Liver (tissue), 3 donors: Measurements from ENCODE around the gene MVB12B.

Source experiments
- ATF3 ChIP-seq: IDR thresholded peaks from 2 replicates; pipeline ENCODE4 v1.6.1; 2016; ENCODE audit warnings: antibody characterized with exemption
- CTCF ChIP-seq: fragments of 150-350 bp; IDR thresholded peaks from 2 replicates; pipeline ENCODE4 v1.5.1; 2017; ENCODE audit warnings: improper control_type of control experiment, low read depth, low read length; ENCODE audit not compliant: missing input control
- FOXA1 ChIP-seq: IDR thresholded peaks from 2 replicates; pipeline ENCODE4 v1.6.1; 2016; ENCODE audit warnings: antibody characterized with exemption
- GABPA ChIP-seq, 2 donors: IDR thresholded peaks in 1 of 2; conservative IDR thresholded peaks in 1 of 2; 2 replicates each; pipeline ENCODE4 v1.6.1; 2016; ENCODE audit warnings: antibody characterized with exemption in 2 of 2, mild to moderate bottlenecking in 1 of 2, moderate library complexity in 1 of 2
- JUND ChIP-seq, 2 donors: IDR thresholded peaks; 2 replicates each; pipeline ENCODE4 v1.6.1; 2016; ENCODE audit warnings: antibody characterized with exemption in 2 of 2
- MAX ChIP-seq: IDR thresholded peaks from 2 replicates; pipeline ENCODE4 v1.6.1; 2016; ENCODE audit warnings: antibody characterized with exemption
- RAD21 ChIP-seq, 2 donors: IDR thresholded peaks; 2 replicates each; pipeline ENCODE4 v1.6.1; 2016; ENCODE audit warnings: antibody characterized with exemption in 2 of 2, mild to moderate bottlenecking in 2 of 2
- REST ChIP-seq: IDR thresholded peaks from 2 replicates; pipeline ENCODE4 v1.6.1; 2016; ENCODE audit warnings: antibody characterized with exemption, mild to moderate bottlenecking
- RXRA ChIP-seq, 2 donors: IDR thresholded peaks; 2 replicates each; pipeline ENCODE4 v1.6.1; 2017 to 2018; ENCODE audit warnings: antibody characterized with exemption in 2 of 2, mild to moderate bottlenecking in 1 of 2
- SP1 ChIP-seq: IDR thresholded peaks from 2 replicates; pipeline ENCODE4 v1.6.1; 2018; ENCODE audit warnings: antibody characterized with exemption, mild to moderate bottlenecking
- YY1 ChIP-seq: IDR thresholded peaks from 2 replicates; pipeline ENCODE4 v1.6.1; 2016; ENCODE audit warnings: antibody characterized with exemption, mild to moderate bottlenecking
- donor health status: healthy.
- donor health status: healthy.

- TF ChIP-seq CTCF (no peak), YY1 (no peak), REST (no peak), GABPA (IDR thresholded peaks at IDR 0.05 in 1 of 2, conservative IDR thresholded peaks at IDR 0.05 in 1 of 2) (no peak), SP1 (no peak), RAD21 (IDR thresholded peaks at IDR 0.05) (no peak), MAX (no peak), ATF3 (no peak), JUND (IDR thresholded peaks at IDR 0.05) (no peak), FOXA1 (no peak), RXRA (IDR thresholded peaks at IDR 0.05) (no peak)
Observed at GRCh38 chr9:126303488-126303887, 23.1 kb upstream of the MVB12B start.
